Astrocyte of the cerebellum (primary cell): Measurements from ENCODE around the gene MUSTN1.

Experiments
- DNase-seq: peaks from one replicate; pipeline ENCODE4 v3.0.0-alpha.2; 2011; ENCODE audit warnings: low read depth
- H3K4me3 ChIP-seq: 2 replicates; pipeline ENCODE4 v1.5.1; 2011; ENCODE audit warnings: mild to moderate bottlenecking, low read depth, low read length, moderate library complexity
- CTCF ChIP-seq: IDR thresholded peaks from 2 replicates; pipeline ENCODE4 v1.5.1; 2012; ENCODE audit warnings: low read length, low read depth, moderate library complexity, mild to moderate bottlenecking; ENCODE audit errors: missing control alignments
- in situ Hi-C: cut with HindIII; loops from 2 replicates; pipeline ENCODE4 v1.10.0; 2017; ENCODE audit warnings: low sequenced_read_pairs

Gene MUSTN1

DNA sequence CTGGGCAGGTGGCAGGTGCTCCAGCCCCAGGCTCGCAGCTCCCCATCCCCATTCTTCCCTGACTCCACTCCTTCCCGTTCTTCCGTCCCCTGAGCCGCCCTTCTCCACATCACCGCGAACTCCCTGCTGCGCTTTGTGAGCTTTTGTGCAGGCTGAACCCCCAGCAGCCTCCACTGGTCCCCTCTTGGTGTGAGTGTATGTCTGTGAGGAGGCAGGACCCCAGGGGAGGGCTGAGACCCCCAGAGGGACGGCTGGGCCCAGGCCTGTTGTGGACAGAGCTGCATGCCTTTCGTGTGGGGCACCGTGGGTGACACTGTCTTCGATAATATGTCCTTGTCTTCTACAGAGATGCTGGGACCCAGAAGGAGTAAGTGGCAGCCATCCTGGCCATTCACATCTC lies 47.6 kb downstream of the MUSTN1 start:
- in situ Hi-C loops: no loop called here
- no peak for DNase-seq
- no peak overlapping the region for H3K4me3 ChIP-seq
- no peak for TF ChIP-seq CTCF

GRCh38 chr3:52786330-52787215 lies 48.2 kb downstream of the MUSTN1 start:
- TF ChIP-seq CTCF: no peak
- in situ Hi-C loops: no loop called here
- DNase-seq: no peak
- H3K4me3 ChIP-seq: no peak overlapping the region

DNA sequence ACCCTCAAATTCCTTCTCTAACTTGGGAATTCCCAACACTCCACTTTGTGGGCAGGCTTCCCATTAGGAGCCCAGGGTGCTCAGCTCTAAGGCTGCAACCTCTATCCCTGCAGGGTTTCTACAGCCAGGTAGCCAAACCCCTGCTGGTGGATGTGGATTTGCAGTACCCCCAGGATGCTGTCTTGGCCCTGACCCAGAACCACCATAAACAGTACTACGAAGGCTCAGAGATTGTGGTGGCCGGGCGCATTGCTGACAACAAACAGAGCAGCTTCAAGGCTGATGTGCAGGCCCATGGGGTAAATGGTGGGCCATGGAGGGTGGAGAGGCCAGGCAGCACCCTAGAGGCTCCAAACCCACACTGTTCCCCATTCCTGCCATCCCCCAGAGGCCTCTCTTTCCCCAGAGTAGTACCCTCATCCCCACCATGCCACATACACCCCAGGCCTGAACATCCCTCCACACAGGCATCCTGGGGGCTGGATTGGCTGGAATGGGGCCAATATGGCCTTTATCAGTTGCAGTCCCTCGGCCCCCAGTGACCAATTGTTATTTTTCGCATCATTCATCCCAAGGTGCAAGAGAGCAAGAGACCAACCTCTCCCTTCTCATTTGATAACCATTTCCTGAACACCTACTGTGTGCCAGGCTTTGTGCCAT lies 49.8 kb downstream of the MUSTN1 start:
- in situ Hi-C loops: loop anchor here (5.0 kb wide), 1 partner anchor 52 kb away; the partner anchor contains the start of gene MUSTN1
- no peak for DNase-seq
- H3K4me3 ChIP-seq: no peak overlapping the region
- TF ChIP-seq CTCF: no peak

- H3K4me3 ChIP-seq: no peak overlapping the region
- in situ Hi-C loops: loop anchor here (5.0 kb wide), 1 partner anchor 53 kb away; the partner anchor contains the start of gene MUSTN1
- TF ChIP-seq CTCF: no peak
- no peak for DNase-seq
Measured at GRCh38 chr3:52784021-52784621, 50.7 kb downstream of the MUSTN1 start.

- in situ Hi-C loops: loop anchor here (5.0 kb wide), 1 partner anchor 54 kb away; the partner anchor contains the start of gene MUSTN1
- DNase-seq: no peak
- H3K4me3 ChIP-seq: no peak overlapping the region
- no peak for TF ChIP-seq CTCF
Measured at GRCh38 chr3:52783211-52783555, 51.6 kb downstream of the MUSTN1 start.
